ENCODE data around the gene PTOV1.

PTOV1 gene

GRCh38 chr19:49823472-49823871 is 27.5 kb upstream of the PTOV1 start:
- Histone ChIP-seq H3K9ac (ENCODE audit: low read length) (no peak overlapping the region), H3K4me3 (ENCODE audit: low read length) (no peak overlapping the region), H3K27me3 (ENCODE audit: control insufficient read depth, insufficient read depth, low read length) (no peaks in the 10 kb centered on the region), H3K27ac (ENCODE audit: low read depth, low read length) (no peak overlapping the region), H3K4me1 (ENCODE audit: control insufficient read depth, insufficient read depth, low read length) (no peaks in the 10 kb centered on the region), H3K36me3 (ENCODE audit: control insufficient read depth, insufficient read depth, low read length) (peaks cover 11% of the 10 kb centered on the region)

- Histone ChIP-seq H3K9ac (ENCODE audit: low read length) (no peak overlapping the region), H3K4me1 (ENCODE audit: control insufficient read depth, insufficient read depth, low read length) (no peaks in the 10 kb centered on the region), H3K36me3 (ENCODE audit: control insufficient read depth, insufficient read depth, low read length) (peaks cover 20% of the 10 kb centered on the region), H3K27me3 (ENCODE audit: control insufficient read depth, insufficient read depth, low read length) (no peaks in the 10 kb centered on the region), H3K4me3 (ENCODE audit: low read length) (no peak overlapping the region), H3K27ac (ENCODE audit: low read depth, low read length) (no peak overlapping the region)
These were observed 26.3 kb upstream of the PTOV1 start for GRCh38 chr19:49824662-49825061.

- Histone ChIP-seq H3K4me3 (ENCODE audit: low read length) (no peak overlapping the region), H3K27me3 (ENCODE audit: control insufficient read depth, insufficient read depth, low read length) (no peaks in the 10 kb centered on the region), H3K36me3 (ENCODE audit: control insufficient read depth, insufficient read depth, low read length) (peaks cover 28% of the 10 kb centered on the region), H3K27ac (ENCODE audit: low read depth, low read length) (no peak overlapping the region), H3K9ac (ENCODE audit: low read length) (no peak overlapping the region), H3K4me1 (ENCODE audit: control insufficient read depth, insufficient read depth, low read length) (no peaks in the 10 kb centered on the region)
These were observed 23.9 kb upstream of the PTOV1 start for GRCh38 chr19:49827034-49827433.

GRCh38 chr19:49829200-49829599 is 21.8 kb upstream of the PTOV1 start:
- Histone ChIP-seq H3K27me3 (ENCODE audit: control insufficient read depth, insufficient read depth, low read length) (no peaks in the 10 kb centered on the region), H3K27ac (ENCODE audit: low read depth, low read length) (no peak overlapping the region), H3K4me3 (ENCODE audit: low read length) (no peak overlapping the region), H3K4me1 (ENCODE audit: control insufficient read depth, insufficient read depth, low read length) (no peaks in the 10 kb centered on the region), H3K9ac (ENCODE audit: low read length) (no peak overlapping the region), H3K36me3 (ENCODE audit: control insufficient read depth, insufficient read depth, low read length) (peaks cover 47% of the 10 kb centered on the region)

GRCh38 chr19:49829721-49830120 is 21.2 kb upstream of the PTOV1 start:
- H3K27me3 ChIP-seq (ENCODE audit: control insufficient read depth, insufficient read depth, low read length): no peaks in the 10 kb centered on the region
- no peak overlapping the region for H3K27ac ChIP-seq (ENCODE audit: low read depth, low read length)
- H3K4me1 ChIP-seq (ENCODE audit: control insufficient read depth, insufficient read depth, low read length): no peaks in the 10 kb centered on the region
- peaks cover 50% of the 10 kb centered on the region for H3K36me3 ChIP-seq (ENCODE audit: control insufficient read depth, insufficient read depth, low read length)
- H3K9ac ChIP-seq (ENCODE audit: low read length): no peak overlapping the region
- H3K4me3 ChIP-seq (ENCODE audit: low read length): no peak overlapping the region

- Histone ChIP-seq H3K36me3 (ENCODE audit: control insufficient read depth, insufficient read depth, low read length) (peaks cover 54% of the 10 kb centered on the region), H3K27me3 (ENCODE audit: control insufficient read depth, insufficient read depth, low read length) (no peaks in the 10 kb centered on the region), H3K4me3 (ENCODE audit: low read length) (no peak overlapping the region), H3K27ac (ENCODE audit: low read depth, low read length) (no peak overlapping the region), H3K9ac (ENCODE audit: low read length) (no peak overlapping the region), H3K4me1 (ENCODE audit: control insufficient read depth, insufficient read depth, low read length) (no peaks in the 10 kb centered on the region)
These were observed 20.2 kb upstream of the PTOV1 start for GRCh38 chr19:49830766-49831165.

- H3K36me3 ChIP-seq (ENCODE audit: control insufficient read depth, insufficient read depth, low read length): peaks cover 57% of the 10 kb centered on the region
- H3K27me3 ChIP-seq (ENCODE audit: control insufficient read depth, insufficient read depth, low read length): no peaks in the 10 kb centered on the region
- H3K4me3 ChIP-seq (ENCODE audit: low read length): no peak overlapping the region
- no peaks in the 10 kb centered on the region for H3K4me1 ChIP-seq (ENCODE audit: control insufficient read depth, insufficient read depth, low read length)
- no peak overlapping the region for H3K9ac ChIP-seq (ENCODE audit: low read length)
- H3K27ac ChIP-seq (ENCODE audit: low read depth, low read length): no peak overlapping the region
These were observed 19.4 kb upstream of the PTOV1 start for GRCh38 chr19:49831592-49831991.

GRCh38 chr19:49832556-49832955 is 18.4 kb upstream of the PTOV1 start:
- no peak overlapping the region for H3K4me3 ChIP-seq (ENCODE audit: low read length)
- H3K27ac ChIP-seq (ENCODE audit: low read depth, low read length): no peak overlapping the region
- peaks cover 56% of the 10 kb centered on the region for H3K36me3 ChIP-seq (ENCODE audit: control insufficient read depth, insufficient read depth, low read length)
- no peaks in the 10 kb centered on the region for H3K4me1 ChIP-seq (ENCODE audit: control insufficient read depth, insufficient read depth, low read length)
- no peaks in the 10 kb centered on the region for H3K27me3 ChIP-seq (ENCODE audit: control insufficient read depth, insufficient read depth, low read length)
- no peak overlapping the region for H3K9ac ChIP-seq (ENCODE audit: low read length)

- no peak overlapping the region for H3K4me3 ChIP-seq (ENCODE audit: low read length)
- H3K9ac ChIP-seq (ENCODE audit: low read length): no peak overlapping the region
- no peaks in the 10 kb centered on the region for H3K27me3 ChIP-seq (ENCODE audit: control insufficient read depth, insufficient read depth, low read length)
- no peak overlapping the region for H3K27ac ChIP-seq (ENCODE audit: low read depth, low read length)
- no peaks in the 10 kb centered on the region for H3K4me1 ChIP-seq (ENCODE audit: control insufficient read depth, insufficient read depth, low read length)
- peaks cover 60% of the 10 kb centered on the region for H3K36me3 ChIP-seq (ENCODE audit: control insufficient read depth, insufficient read depth, low read length)
These were observed 17.4 kb upstream of the PTOV1 start for GRCh38 chr19:49833599-49833998.

- no peak overlapping the region for H3K9ac ChIP-seq (ENCODE audit: low read length)
- peaks cover 54% of the 10 kb centered on the region for H3K36me3 ChIP-seq (ENCODE audit: control insufficient read depth, insufficient read depth, low read length)
- no peak overlapping the region for H3K4me3 ChIP-seq (ENCODE audit: low read length)
- no peaks in the 10 kb centered on the region for H3K4me1 ChIP-seq (ENCODE audit: control insufficient read depth, insufficient read depth, low read length)
- no peak overlapping the region for H3K27ac ChIP-seq (ENCODE audit: low read depth, low read length)
- no peaks in the 10 kb centered on the region for H3K27me3 ChIP-seq (ENCODE audit: control insufficient read depth, insufficient read depth, low read length)
These were observed 15.4 kb upstream of the PTOV1 start for GRCh38 chr19:49835562-49835961.

GRCh38 chr19:49836176-49837008 is 14.6 kb upstream of the PTOV1 start:
- no peaks in the 10 kb centered on the region for H3K4me1 ChIP-seq (ENCODE audit: control insufficient read depth, insufficient read depth, low read length)
- no peak overlapping the region for H3K4me3 ChIP-seq (ENCODE audit: low read length)
- H3K27ac ChIP-seq (ENCODE audit: low read depth, low read length): no peak overlapping the region
- peaks cover 56% of the 10 kb centered on the region for H3K36me3 ChIP-seq (ENCODE audit: control insufficient read depth, insufficient read depth, low read length)
- H3K9ac ChIP-seq (ENCODE audit: low read length): no peak overlapping the region
- no peaks in the 10 kb centered on the region for H3K27me3 ChIP-seq (ENCODE audit: control insufficient read depth, insufficient read depth, low read length)

- H3K27ac ChIP-seq (ENCODE audit: low read depth, low read length): no peak overlapping the region
- no peak overlapping the region for H3K4me3 ChIP-seq (ENCODE audit: low read length)
- H3K36me3 ChIP-seq (ENCODE audit: control insufficient read depth, insufficient read depth, low read length): peaks cover 53% of the 10 kb centered on the region
These were observed 14.0 kb upstream of the PTOV1 start for GRCh38 chr19:49837009-49837310.

GRCh38 chr19:49837425-49837824 is 13.5 kb upstream of the PTOV1 start:
- H3K36me3 ChIP-seq (ENCODE audit: control insufficient read depth, insufficient read depth, low read length): peaks cover 49% of the 10 kb centered on the region
- H3K27ac ChIP-seq (ENCODE audit: low read depth, low read length): no peak overlapping the region
- H3K9ac ChIP-seq (ENCODE audit: low read length): no peak overlapping the region
- no peaks in the 10 kb centered on the region for H3K27me3 ChIP-seq (ENCODE audit: control insufficient read depth, insufficient read depth, low read length)
- no peaks in the 10 kb centered on the region for H3K4me1 ChIP-seq (ENCODE audit: control insufficient read depth, insufficient read depth, low read length)
- no peak overlapping the region for H3K4me3 ChIP-seq (ENCODE audit: low read length)

More at GRCh38 chr19:49837009-49837310, 14.0 kb upstream of the PTOV1 start:
- no peak overlapping the region for H3K9ac ChIP-seq (ENCODE audit: low read length)
- no peaks in the 10 kb centered on the region for H3K4me1 ChIP-seq (ENCODE audit: control insufficient read depth, insufficient read depth, low read length)
- no peaks in the 10 kb centered on the region for H3K27me3 ChIP-seq (ENCODE audit: control insufficient read depth, insufficient read depth, low read length)

All from rectal smooth muscle tissue (tissue), 1 donor.